SK-N-SH (cell line): ENCODE measurements around the gene SHLD1.

Source experiments
- POLR2AphosphoS5 ChIP-seq: IDR thresholded peaks from 2 replicates; pipeline ENCODE4 v1.6.1; 2012; ENCODE audit warnings: low read depth, low read length
- TAF1 ChIP-seq: IDR thresholded peaks from 2 replicates; pipeline ENCODE4 v1.6.1; 2012; ENCODE audit warnings: low read depth, mild to moderate bottlenecking, low read length, moderate library complexity, borderline replicate concordance
- TF ChIP-seq, protein P1 (sequence below): fragments of 200-600 bp; sonication (generic); IDR thresholded peaks from 2 replicates; pipeline ENCODE4 v1.6.1; 2017; ENCODE audit warnings: antibody characterized with exemption, mild to moderate bottlenecking, moderate library complexity

- TF ChIP-seq, protein P1, sequence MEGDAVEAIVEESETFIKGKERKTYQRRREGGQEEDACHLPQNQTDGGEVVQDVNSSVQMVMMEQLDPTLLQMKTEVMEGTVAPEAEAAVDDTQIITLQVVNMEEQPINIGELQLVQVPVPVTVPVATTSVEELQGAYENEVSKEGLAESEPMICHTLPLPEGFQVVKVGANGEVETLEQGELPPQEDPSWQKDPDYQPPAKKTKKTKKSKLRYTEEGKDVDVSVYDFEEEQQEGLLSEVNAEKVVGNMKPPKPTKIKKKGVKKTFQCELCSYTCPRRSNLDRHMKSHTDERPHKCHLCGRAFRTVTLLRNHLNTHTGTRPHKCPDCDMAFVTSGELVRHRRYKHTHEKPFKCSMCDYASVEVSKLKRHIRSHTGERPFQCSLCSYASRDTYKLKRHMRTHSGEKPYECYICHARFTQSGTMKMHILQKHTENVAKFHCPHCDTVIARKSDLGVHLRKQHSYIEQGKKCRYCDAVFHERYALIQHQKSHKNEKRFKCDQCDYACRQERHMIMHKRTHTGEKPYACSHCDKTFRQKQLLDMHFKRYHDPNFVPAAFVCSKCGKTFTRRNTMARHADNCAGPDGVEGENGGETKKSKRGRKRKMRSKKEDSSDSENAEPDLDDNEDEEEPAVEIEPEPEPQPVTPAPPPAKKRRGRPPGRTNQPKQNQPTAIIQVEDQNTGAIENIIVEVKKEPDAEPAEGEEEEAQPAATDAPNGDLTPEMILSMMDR, result no peak
- TF ChIP-seq POLR2AphosphoS5, result no peak
- no peak for TF ChIP-seq TAF1
Measured at GRCh38 chr20:5821627-5822215, 71.5 kb downstream of the SHLD1 start.
